Measurements from ENCODE around the gene GSTM1. TPM values are rescaled to one million over a fixed set of nuclear protein-coding genes. Genes with fewer than 3 reads are reported as not detected.

Gene GSTM1
- total RNA-seq = under 1 TPM in 1 of 2 experiments, not detected in 1; 0.22 TPM

DNA sequence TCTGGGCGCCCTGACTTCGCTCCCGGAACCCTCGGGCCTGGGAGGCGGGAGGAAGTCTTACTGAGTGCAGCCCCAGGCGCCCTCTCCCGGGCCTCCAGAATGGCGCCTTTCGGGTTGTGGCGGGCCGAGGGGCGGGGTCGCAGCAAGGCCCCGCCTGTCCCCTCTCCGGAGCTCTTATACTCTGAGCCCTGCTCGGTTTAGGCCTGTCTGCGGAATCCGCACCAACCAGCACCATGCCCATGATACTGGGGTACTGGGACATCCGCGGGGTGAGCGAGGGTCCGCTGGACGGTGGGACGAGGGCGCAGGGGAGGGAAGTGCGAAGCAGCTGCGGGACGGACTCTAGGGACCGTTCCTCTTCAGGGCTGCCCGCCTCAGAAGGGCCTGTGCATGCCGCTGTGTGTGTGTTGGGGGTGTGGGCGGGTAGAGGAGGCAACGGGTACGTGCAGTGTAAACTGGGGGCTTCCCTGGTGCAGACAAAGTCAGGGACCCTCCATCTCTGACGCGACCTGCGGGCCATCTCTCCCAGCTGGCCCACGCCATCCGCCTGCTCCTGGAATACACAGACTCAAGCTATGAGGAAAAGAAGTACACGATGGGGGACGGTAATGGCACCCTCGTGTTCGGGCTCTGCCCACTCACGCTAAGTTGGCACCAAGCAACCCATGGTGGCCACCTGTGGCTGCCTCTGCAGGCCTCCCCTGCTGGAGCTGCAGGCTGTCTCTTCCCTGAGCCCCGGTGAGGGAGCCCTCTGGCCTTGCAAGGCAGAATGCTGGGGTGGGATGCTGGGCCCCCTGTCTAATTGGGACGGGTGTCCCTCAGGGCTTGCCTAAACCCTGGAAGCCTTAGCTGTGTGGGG, at the start of gene GSTM1:
TSS of gene GSTM1 (plus strand) at position 177 of the 859 bp plus-strand sequence. CDS start at position 234, 57 bp downstream.
- ChIA-PET POLR2A (no interaction called here), CTCF (no interaction called here)
- no peaks in the 10 kb centered on the region for H3K36me3 Mint-ChIP-seq
- DNase-seq = no peak
- no peaks in the 10 kb centered on the region for H3K9me3 Mint-ChIP-seq
- no peak within 1 kb of the TSS for H3K4me3 Mint-ChIP-seq
- H3K27me3 Mint-ChIP-seq = no peaks in the 10 kb centered on the region
- intact Hi-C loops (cut with micrococcal nuclease) = no loop called here
- no peak within 1 kb of the TSS for H3K27ac Mint-ChIP-seq
- H3K4me1 Mint-ChIP-seq (ENCODE audit: low read depth) = no peaks in the 10 kb centered on the region

DNA sequence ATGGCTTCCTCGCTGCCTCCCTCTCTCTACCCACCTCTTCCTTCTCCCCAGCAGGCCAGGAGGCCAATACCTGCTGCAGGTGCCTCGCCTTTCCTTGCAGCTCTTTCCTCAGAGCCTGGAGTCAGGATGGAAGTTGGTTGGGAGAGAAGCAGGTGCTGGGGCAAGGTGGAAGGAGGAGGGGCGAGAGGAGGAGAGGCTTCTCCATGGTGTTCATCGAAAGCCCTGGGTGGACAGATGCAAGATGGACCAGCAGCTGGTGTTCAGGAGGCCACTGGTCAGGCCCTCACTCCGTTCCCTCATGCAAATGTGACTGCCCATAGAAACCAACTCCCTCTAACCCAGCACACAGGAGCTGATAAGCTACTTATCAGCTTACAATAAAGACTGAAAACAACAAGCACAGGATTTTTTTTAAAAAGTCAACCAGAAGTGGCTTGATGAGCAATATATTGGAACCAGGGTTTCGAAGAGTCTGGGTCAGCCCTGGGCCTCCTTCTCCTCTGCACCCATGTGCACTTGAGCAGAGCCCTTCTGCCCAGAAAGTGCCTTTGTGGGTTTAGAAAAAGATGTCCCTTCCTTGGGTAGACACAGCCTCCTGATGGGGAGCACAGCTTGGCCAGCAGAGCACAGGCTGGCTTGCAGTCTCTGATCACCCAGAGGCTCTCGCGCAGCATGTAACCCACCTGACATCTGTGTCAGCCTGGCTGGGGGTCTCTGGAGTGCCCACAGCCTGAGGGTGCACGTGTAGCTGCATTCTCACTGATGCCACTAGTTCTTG, 48.4 kb upstream of the GSTM1 start:
- Mint-ChIP-seq H3K9me3 (no peaks in the 10 kb centered on the region), H3K4me1 (ENCODE audit: low read depth) (peaks cover 16% of the 10 kb centered on the region), H3K4me3 (no peak overlapping the region), H3K27ac (no peak overlapping the region), H3K36me3 (no peaks in the 10 kb centered on the region), H3K27me3 (no peaks in the 10 kb centered on the region)
- ChIA-PET POLR2A (interaction anchor here (1.3 to 1.8 kb wide), 2 partner anchors 9 to 91 kb away, joined by 3 to 10 read pairs; partner anchors contain the start of gene GNAI3), CTCF (interaction anchor here (0.6 to 10.9 kb wide), 46 partner anchors 9 to 821 kb away, joined by 3 to 242 read pairs (median 10); partner anchors contain the start of genes AHCYL1, AMPD2, EPS8L3 and GNAI3)
- intact Hi-C loops (cut with micrococcal nuclease) = no loop called here
- DNase-seq = no peak

GRCh38 chr1:109639841-109640184, 47.8 kb upstream of the GSTM1 start:
- Mint-ChIP-seq H3K36me3 (no peaks in the 10 kb centered on the region), H3K4me3 (no peak overlapping the region), H3K4me1 (ENCODE audit: low read depth) (peaks cover 11% of the 10 kb centered on the region), H3K27ac (no peak overlapping the region), H3K9me3 (no peaks in the 10 kb centered on the region), H3K27me3 (no peaks in the 10 kb centered on the region)
- no peak for DNase-seq
- POLR2A ChIA-PET = interaction anchor here (1.2 to 1.8 kb wide), 3 partner anchors 10 to 93 kb away, joined by 3 to 10 read pairs (median 6); partner anchors contain the start of gene GNAI3
- CTCF ChIA-PET = interaction anchor here (0.5 to 10.9 kb wide), 77 partner anchors 10 to 1524 kb away, joined by 3 to 242 read pairs (median 4); partner anchors contain the start of genes AHCYL1, AMIGO1, AMPD2 and EPS8L3
- intact Hi-C loops (cut with micrococcal nuclease) = loop anchor here (1.0 kb wide), 1 partner anchor 94 kb away; no protein-coding TSS in a partner anchor

DNA sequence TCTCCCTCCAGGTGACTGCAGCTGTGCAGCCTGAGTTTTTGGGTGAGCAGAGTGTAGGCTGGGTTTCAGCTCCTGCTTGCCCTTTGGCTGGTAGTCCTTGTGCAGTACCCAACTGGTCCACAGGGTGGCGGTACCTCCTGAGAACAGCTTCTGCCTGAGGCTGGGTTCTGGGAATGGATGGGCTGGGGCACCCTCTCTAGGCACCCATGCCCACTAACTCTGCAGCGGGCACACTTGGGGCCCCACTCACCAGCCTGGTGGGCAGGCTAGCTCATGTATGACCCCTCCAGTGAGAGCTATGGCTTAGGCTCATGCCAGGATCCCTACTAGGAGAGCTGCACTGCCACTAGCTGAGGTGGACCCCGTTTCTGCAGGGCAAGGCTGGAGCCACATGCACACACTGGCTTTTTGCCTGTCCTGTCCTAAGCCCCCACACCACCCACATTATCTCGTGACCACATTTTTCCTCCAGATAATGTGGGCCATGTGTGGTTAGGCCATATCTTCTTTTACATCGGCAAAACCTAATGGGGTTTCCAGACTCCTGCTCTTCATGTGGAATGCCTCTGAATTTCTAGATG, 47.2 kb upstream of the GSTM1 start:
- Mint-ChIP-seq H3K9me3 (no peaks in the 10 kb centered on the region), H3K4me1 (ENCODE audit: low read depth) (peaks cover 5% of the 10 kb centered on the region), H3K4me3 (no peak overlapping the region), H3K36me3 (no peaks in the 10 kb centered on the region), H3K27ac (no peak overlapping the region), H3K27me3 (no peaks in the 10 kb centered on the region)
- peak; percentile 93 for DNase-seq
- CTCF ChIA-PET = interaction anchor here (0.5 to 10.9 kb wide), 79 partner anchors 10 to 1524 kb away, joined by 3 to 242 read pairs (median 4); partner anchors contain the start of genes AHCYL1, AMIGO1, AMPD2 and EPS8L3
- intact Hi-C loops (cut with micrococcal nuclease) = loop anchor here (1.0 kb wide), 1 partner anchor 94 kb away; no protein-coding TSS in a partner anchor
- POLR2A ChIA-PET = interaction anchor here (1.2 to 1.8 kb wide), 3 partner anchors 11 to 94 kb away, joined by 3 to 10 read pairs (median 6); partner anchors contain the start of gene GNAI3

DNA sequence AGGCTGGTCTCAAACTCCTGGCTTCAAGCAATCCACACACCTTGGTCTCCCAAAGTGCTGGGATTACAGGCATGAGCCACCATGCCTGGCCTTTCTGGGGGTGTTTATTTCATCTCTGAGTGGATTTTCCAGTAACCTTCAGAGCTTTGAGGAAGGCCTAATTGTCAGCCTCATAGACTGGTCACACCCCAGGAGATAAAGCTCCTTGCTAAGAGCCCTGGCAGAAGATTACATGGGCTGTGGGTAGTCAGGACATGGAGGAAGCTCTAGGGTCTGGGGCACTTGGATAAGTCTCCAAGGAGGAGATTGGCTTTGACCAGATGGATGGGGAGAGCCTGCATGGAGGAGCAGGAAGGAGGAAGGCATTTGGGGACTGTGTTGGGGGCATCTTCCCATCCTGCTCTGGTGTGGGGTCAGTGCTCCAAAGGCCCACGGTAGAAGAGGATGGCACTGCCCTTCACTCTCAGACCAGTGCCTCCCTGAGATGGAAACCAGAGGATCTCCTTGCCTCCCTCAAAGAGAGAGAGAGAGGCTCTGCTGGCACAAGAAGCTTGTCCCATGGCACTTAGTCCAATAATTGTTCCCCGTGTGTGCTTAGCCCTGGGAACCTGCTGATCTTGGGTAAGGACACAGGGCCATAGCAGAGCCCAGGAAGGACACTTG, 46.4 kb upstream of the GSTM1 start:
- intact Hi-C loops (cut with micrococcal nuclease) = no loop called here
- Mint-ChIP-seq H3K9me3 (no peaks in the 10 kb centered on the region), H3K27me3 (no peaks in the 10 kb centered on the region), H3K36me3 (no peaks in the 10 kb centered on the region), H3K27ac (no peak overlapping the region), H3K4me1 (ENCODE audit: low read depth) (peaks cover 3% of the 10 kb centered on the region), H3K4me3 (no peak overlapping the region)
- DNase-seq = no peak
- ChIA-PET POLR2A (interaction anchor here (1.2 to 1.8 kb wide), 2 partner anchors 93 to 95 kb away, joined by 6 to 10 read pairs; partner anchors contain the start of gene GNAI3), CTCF (interaction anchor here (0.6 to 10.9 kb wide), 45 partner anchors 10 to 528 kb away, joined by 3 to 242 read pairs (median 9); partner anchors contain the start of genes AHCYL1, AMPD2, GNAI3 and GNAT2)

DNA sequence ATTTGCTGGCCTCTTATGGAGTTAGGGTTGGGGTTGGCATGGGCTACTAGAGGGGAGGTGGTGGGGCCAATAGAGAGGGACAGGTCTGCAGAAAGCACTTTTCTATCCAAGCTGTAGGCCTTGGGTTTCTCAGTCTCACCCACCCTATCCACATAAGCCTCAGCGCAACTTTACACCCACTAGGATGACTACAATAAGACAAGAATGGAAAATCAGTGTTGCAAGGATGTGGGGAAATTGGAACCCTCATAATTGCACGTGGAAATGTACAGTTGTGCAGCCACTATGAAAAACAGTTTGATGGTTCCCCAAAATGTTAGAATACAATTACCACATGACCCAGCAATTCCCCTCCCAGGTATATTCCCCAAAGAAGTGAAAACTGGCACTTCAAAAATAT, 45.8 kb upstream of the GSTM1 start:
- Mint-ChIP-seq H3K27me3 (no peaks in the 10 kb centered on the region), H3K27ac (no peak overlapping the region), H3K36me3 (no peaks in the 10 kb centered on the region), H3K4me3 (no peak overlapping the region), H3K4me1 (ENCODE audit: low read depth) (peaks cover 3% of the 10 kb centered on the region), H3K9me3 (no peaks in the 10 kb centered on the region)
- ChIA-PET POLR2A (no interaction called here), CTCF (interaction anchor here (1.5 to 10.9 kb wide), 14 partner anchors 9 to 527 kb away, joined by 4 to 242 read pairs (median 40); partner anchors contain the start of genes AHCYL1, GNAI3, GPR61 and GSTM4)
- no peak for DNase-seq
- intact Hi-C loops (cut with micrococcal nuclease) = no loop called here

GRCh38 chr1:109642626-109643025, 45.0 kb upstream of the GSTM1 start:
- Mint-ChIP-seq H3K9me3 (no peaks in the 10 kb centered on the region), H3K27ac (no peak overlapping the region), H3K4me3 (no peak overlapping the region), H3K4me1 (ENCODE audit: low read depth) (peaks cover 3% of the 10 kb centered on the region), H3K27me3 (no peaks in the 10 kb centered on the region), H3K36me3 (no peaks in the 10 kb centered on the region)
- ChIA-PET CTCF (interaction anchor here (0.7 to 10.9 kb wide), 9 partner anchors 8 to 342 kb away, joined by 3 to 242 read pairs (median 6); partner anchors contain the start of genes AHCYL1 and GNAI3), POLR2A (no interaction called here)
- no peak for DNase-seq
- intact Hi-C loops (cut with micrococcal nuclease) = loop anchor here (1.0 kb wide), 2 partner anchors 131 to 342 kb away; partner anchors contain the start of gene AHCYL1

GRCh38 chr1:109643385-109644230, 44.0 kb upstream of the GSTM1 start:
- H3K4me1 Mint-ChIP-seq (ENCODE audit: low read depth) = peaks cover 3% of the 10 kb centered on the region
- no peaks in the 10 kb centered on the region for H3K9me3 Mint-ChIP-seq
- H3K4me3 Mint-ChIP-seq = no peak overlapping the region
- peak; percentile 93 for DNase-seq
- ChIA-PET POLR2A (no interaction called here), CTCF (interaction anchor here (0.7 to 10.9 kb wide), 10 partner anchors 7 to 341 kb away, joined by 3 to 242 read pairs (median 6); partner anchors contain the start of genes AHCYL1 and GNAI3)
- no peaks in the 10 kb centered on the region for H3K36me3 Mint-ChIP-seq
- H3K27ac Mint-ChIP-seq = no peak overlapping the region
- no peaks in the 10 kb centered on the region for H3K27me3 Mint-ChIP-seq
- intact Hi-C loops (cut with micrococcal nuclease) = loop anchor here (1.0 kb wide), 2 partner anchors 130 to 341 kb away; partner anchors contain the start of gene AHCYL1

DNA sequence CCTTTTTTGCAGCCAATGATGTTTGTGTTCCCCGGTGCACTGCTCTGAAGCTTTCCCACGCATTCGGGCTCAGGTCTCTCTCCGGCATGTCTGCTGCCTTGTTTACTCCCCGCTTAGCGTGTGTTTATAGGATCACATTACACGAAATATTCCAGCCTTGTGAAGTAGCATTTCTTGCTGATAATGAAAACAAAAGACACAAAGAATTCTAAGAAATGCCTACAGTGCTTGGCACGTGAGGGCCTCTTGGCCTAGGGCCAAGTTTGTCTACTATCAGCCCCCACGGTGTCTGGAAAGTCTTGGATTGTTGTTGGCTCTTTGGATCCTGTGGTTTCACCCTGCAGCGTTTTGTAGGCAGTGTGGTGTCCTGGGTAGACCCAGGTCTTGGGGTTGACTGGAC, 42.9 kb upstream of the GSTM1 start:
- Mint-ChIP-seq H3K4me3 (no peak overlapping the region), H3K27ac (no peak overlapping the region), H3K9me3 (no peaks in the 10 kb centered on the region), H3K4me1 (ENCODE audit: low read depth) (peaks cover 3% of the 10 kb centered on the region), H3K27me3 (no peaks in the 10 kb centered on the region), H3K36me3 (no peaks in the 10 kb centered on the region)
- ChIA-PET POLR2A (no interaction called here), CTCF (interaction anchor here (0.7 to 10.7 kb wide), 5 partner anchors 6 to 339 kb away, joined by 4 to 242 read pairs (median 10); partner anchors contain the start of gene AHCYL1)
- DNase-seq = no peak
- intact Hi-C loops (cut with micrococcal nuclease) = no loop called here

- H3K27ac Mint-ChIP-seq = no peak overlapping the region
- no peak for DNase-seq
- H3K9me3 Mint-ChIP-seq = no peaks in the 10 kb centered on the region
- no peaks in the 10 kb centered on the region for H3K4me1 Mint-ChIP-seq (ENCODE audit: low read depth)
- ChIA-PET CTCF (interaction anchor here (1.0 to 5.4 kb wide), 8 partner anchors 8 to 425 kb away, joined by 3 to 115 read pairs (median 6); partner anchors contain the start of genes AHCYL1 and GNAI3), POLR2A (no interaction called here)
- intact Hi-C loops (cut with micrococcal nuclease) = no loop called here
- H3K4me3 Mint-ChIP-seq = no peak overlapping the region
- peaks cover 9% of the 10 kb centered on the region for H3K27me3 Mint-ChIP-seq
- H3K36me3 Mint-ChIP-seq = no peaks in the 10 kb centered on the region
Measured at GRCh38 chr1:109649491-109649914, 38.1 kb upstream of the GSTM1 start.
